ENCODE results near the gene TMEM114.
A peak's percentile ranks its signal among the peaks of the same experiment; 100 is the strongest.

TMEM114 gene

DNA sequence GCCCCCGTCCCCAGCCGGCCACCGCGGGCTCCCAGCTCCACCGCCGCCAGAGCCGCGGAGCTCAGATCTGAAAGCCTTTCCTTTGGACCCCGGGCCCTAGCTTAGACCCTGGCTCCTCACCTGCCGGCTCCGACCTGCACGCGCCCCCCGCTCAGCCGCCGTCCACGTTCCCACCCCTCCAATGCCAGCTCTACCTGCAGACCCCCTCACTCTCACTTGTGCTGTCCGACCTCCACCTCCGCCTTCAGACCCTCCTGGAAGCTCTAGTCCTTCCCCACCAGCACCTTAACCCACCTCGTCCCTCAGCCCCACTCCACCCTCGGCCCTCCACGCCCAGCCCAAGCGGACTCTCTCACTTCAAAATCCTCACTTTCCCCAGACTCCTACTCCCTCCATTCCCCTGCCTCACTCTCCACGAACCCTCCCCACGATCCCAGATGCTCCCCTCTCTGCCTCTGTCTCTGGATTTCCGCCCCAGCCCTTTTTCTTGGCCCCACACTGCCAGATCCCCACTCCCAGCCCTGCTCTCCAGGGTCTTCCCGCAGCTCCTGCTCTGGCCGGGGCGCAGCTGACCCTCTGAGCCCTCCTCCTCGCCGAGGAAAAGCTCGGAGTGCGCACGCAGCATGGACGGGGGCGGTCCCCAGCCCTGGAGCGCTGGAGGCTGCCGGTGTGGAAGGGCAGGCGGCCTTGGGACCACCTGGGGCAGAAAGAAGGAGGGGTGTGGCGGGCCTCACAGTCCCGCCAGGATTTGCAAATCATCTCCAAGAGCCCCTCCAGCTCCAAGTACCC lies at the start of gene TMEM114:
TMEM114 (minus strand) TSS at position 612 of the 789 bp plus-strand sequence. CDS start 673 bp downstream, outside the sequence.
- no peak for DNase-seq

DNA sequence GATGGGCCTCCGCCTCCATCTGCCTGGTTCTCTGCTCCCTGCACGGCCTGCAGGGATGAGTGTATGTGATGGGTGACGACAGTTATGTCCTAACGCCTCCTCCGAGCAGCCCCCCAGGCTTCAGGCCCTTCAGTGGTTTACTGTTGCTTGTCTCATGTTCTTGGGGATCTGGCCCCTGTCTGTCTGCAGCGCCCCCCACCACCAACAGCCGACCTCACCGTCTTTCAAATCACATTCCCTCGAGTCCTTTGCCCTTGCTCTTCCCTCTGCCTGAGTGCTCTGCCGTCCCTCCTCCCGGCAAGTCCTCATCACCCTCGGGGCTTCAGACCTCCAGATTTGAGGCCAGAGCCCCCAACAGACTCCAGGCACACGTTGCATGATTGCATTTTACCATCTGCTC lies 49.4 kb upstream of the TMEM114 start:
- no peak for DNase-seq

DNA sequence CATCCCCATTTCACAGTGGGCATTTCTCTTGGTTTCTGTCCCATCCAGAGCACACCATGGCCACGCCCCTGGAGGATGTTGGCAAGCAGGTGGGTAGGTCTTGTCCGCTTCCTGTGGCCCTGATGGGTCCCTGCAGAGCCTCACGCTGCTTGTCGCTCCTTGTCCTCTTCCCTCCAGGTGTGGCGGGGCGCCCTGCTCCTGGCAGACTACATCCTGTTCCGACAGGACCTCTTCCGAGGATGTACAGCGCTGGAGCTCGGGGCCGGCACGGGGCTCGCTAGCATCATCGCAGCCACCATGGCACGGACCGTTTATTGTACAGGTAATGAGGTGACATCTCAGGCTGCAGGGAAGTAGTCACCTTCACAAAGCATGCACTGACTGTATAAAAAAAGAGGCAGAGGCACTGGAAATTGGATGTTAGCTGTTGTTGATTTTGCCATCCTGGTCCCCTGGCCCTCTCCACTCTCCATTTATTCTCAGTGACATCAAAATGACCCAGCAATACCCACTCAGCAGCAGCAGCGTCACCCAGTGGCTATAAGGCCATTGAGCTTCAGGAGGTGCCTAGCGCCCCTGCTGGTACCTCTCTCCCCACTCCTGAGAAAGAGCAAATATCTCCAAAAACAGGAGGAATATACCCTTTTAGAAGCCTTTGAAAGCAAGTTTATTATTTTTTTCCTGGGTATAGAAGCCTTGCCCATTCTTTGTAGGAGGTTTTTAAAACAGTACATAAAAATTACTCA lies 44.9 kb upstream of the TMEM114 start:
- DNase-seq: no peak

DNA sequence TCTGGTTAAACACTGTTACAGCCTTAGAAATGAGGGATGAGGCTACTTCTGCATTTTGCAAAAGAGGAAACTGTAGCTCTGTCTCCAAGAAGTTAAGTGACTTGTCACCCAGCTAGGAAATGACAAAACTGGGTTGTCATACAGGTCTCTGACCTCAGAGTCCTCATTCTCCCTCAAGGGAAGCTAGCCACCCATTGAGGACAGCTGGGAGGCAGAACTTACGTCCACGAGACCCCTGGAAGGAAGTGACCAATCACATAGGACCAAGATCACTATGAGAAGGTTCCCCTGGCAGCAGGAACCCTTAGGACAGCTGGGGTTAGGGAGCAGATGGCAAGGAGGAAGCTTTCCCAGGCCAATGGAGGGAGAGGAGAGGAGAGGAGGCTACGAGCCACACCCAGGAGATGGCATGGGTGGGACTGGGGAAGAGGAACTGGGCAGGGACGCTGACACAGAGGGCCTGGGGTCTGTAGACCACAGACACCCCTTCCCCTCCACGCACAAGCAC lies 42.4 kb upstream of the TMEM114 start:
- DNase-seq: no peak

DNA sequence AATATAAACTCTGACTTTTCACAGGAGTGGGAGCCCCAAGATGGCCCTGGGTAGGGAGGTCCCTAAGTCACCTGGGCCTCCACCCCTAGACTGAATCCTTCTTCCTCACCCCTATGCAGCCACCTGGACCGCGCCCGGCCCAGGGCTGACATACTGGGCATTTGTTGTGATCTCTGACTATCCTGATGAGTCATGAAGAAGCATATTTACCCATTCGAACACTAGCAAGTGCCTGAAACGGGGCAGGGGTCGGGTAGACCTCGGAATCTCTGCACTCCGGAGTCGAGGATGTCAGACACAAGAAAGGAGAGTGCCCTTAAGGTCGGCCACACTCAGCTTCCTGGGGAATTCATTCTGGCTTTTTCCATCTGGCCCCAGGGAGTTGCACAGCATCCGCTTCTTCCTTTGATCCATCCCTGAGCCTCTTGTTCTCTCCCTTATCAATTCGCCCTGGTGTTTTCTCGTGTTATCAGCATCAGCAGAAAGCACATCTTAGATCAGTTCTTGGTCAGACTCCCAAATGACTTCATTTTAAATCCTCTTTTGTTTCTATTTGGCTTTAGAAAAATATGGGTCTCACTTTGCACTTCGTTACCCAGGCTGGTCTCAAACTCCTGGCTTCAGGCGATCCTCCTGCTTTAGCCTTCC lies 41.6 kb upstream of the TMEM114 start:
- no peak for DNase-seq

DNA sequence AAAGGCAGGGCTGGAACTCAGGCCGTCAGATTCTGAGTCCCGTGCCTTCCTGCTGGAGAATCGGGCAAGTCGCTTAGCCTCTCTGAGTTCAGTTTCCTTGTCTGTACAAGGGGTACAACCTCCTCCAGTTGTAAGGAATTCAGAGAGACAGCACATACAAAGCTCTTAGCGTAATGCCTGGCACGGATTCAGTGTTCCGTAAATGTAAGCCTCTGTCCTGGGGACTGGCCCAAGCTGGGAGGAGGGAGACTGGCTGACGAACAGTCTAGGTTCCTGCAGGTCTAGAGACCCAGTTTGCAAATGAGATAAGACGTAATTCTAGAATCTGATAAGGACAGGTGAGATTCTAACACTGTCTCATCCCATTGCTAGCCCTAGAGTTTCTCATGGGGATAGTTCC lies 41.1 kb upstream of the TMEM114 start:
- DNase-seq: no peak

DNA sequence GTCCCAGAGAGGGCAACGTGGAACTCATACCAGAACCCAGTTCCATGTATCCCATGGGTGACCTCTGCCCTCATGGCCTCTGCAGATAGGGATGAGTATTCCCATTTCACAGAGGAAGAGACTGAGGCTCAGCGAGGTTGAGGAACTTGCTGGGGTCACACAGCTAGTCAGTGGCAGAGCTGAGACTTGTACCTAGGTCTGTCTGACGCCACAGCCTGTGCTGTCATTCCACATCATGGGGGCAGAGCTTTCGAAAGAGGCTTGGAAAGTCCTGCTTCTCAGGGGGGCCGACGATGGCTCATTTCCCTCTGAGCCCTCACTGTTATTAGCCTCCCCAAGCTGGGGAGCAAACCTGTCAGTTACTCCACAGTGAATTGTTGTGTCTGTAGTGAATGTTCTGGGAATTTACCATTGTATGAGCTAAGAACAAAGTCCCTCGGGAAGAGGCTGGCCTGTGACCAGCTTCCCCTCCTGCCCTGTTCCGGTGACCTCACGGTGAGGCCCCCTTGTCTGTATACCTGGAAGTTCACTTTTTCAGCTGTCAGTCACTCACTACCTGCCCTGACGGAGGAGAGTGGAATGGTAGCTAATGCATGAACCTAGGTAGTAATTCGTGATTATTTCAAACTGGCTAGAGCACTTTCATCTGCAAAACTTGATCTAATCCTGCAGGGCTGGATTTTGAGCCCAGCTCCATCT lies 40.1 kb upstream of the TMEM114 start:
- DNase-seq: no peak

DNA sequence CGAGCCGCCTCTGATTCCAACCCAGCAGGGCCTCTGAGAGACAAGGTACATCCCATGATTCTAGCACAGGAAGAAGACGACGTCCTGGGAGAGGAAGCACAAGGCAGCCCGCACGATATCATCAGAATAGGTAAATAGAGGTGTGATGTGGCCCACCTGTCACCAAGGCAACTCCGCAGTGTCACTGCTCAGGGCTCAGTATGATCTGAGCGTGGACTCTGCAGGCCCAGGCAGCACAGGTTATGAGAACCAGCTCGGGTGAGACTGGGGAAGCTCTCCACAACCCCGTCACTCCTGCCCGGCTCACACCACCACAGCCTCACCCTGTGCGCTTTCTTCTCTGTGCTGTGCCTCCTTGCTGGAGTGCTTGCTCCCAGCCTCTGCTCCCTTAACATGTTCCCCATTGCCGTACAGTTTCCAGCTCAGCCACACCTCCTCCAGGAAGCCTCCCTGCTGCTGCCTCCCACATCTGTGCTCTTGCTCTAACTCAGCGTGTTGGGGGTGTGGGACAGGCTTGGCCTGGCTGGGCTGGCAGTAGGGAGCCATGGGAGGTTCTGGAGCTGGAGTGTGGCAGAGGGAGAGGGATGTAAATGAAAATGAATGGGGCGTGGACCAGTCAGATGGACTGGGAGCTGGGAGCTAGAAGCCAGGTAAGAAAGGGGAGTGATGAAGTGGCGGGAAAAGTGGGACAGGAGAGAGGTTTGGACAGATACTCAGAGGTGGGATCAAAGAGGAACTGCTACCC lies 38.8 kb upstream of the TMEM114 start:
- DNase-seq: no peak

DNA sequence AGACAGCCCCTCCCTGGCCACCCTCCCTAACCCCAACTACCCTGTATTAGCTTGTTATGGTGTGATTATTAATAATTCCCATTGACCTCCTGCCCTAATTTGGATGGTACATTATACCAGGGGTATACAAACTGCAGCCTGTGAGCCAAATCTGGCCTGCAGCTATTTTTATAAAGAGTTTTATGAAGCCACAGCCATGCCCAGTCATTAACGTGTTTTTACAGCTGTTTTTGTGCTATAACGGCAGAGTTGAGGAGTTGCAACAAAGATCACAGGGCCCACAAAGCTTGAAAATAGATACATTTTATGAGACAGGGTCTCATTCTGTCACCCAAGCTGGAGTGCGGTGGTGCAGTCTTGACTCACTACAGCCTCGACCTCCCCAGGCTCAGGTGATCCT lies 37.1 kb upstream of the TMEM114 start:
- DNase-seq: no peak

DNA sequence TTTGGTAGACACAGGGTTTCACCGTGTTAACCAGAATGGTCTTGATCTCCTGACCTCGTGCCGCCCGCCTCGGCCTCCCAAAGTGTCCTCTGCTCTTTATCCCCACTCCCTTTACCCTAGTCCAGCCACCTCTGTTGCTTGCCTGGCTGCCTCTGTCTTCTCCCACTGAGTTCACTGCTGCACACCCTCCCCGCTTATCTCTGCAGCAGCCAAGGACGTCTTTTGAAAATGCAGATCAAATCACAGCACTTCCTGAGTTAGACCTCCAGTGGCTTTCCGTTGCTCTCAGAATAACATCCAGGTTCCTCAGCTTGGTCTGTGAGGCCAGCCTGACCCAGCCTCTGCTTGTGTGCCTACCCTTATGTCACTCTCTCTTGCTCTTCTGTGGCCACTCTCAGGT lies 36.6 kb upstream of the TMEM114 start:
- no peak for DNase-seq

DNA sequence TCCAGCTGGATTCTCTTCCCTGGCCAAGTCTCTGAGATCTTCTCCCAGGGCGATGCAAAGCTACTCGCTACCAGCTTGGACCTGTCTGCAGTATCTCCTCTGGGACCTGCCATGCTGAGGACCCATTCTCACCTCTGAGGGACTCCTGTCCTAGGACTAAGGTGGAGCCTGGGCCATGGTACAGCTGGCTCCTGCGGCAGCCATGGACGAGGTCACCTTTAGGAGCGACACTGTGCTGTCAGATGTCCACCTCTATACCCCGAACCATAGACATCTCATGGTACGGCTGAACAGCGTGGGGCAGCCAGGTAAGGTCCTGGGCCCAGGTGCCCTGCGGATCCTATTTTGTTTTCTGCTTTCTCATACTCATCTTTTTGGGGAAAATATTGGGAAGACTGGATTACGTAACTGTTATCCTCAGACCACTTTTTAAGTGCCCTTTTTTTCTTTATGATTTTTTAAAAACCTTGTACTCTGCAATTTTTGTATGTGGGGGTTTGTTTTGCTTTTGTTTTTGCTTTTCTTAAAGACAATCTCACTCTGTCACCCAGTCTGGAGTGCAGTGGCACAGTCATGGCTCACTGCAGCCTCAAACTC lies 35.3 kb upstream of the TMEM114 start:
- no peak for DNase-seq

DNA sequence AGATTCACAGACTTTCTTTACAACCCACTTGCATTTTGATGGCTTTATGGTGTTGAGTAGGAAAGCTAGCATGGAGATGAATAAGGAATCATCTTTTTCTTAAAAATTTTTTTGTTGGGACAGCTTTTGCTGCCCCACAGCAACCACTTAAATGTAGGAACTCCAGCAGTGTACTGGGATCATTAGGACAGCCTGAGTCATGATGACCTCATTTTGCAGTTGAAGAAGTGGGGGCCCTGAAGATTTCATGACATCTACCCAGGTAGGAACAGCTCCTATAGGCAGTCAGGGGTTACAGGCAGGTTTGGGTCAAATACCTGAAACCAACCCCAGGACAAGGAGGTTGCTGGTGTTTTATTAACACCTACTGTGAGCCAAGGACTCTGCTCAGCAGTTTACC lies 33.3 kb upstream of the TMEM114 start:
- DNase-seq: no peak

DNA sequence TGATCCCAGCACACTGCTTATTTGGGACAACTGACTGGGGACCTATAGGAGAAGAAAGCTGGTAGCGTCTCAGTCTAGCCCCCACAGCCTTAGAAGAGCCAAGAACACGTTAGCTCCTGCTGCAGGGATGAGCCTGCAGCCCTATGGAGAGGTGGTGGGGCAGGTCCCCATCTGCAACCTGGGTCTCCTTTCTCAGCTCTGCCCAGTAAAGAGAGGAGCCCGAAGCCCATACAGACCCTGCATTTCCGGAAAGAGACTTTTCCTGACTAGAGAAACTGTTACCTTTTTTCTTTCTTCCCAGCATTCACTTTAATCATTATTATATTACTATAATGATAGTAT lies 32.0 kb upstream of the TMEM114 start:
- DNase-seq: no peak

DNA sequence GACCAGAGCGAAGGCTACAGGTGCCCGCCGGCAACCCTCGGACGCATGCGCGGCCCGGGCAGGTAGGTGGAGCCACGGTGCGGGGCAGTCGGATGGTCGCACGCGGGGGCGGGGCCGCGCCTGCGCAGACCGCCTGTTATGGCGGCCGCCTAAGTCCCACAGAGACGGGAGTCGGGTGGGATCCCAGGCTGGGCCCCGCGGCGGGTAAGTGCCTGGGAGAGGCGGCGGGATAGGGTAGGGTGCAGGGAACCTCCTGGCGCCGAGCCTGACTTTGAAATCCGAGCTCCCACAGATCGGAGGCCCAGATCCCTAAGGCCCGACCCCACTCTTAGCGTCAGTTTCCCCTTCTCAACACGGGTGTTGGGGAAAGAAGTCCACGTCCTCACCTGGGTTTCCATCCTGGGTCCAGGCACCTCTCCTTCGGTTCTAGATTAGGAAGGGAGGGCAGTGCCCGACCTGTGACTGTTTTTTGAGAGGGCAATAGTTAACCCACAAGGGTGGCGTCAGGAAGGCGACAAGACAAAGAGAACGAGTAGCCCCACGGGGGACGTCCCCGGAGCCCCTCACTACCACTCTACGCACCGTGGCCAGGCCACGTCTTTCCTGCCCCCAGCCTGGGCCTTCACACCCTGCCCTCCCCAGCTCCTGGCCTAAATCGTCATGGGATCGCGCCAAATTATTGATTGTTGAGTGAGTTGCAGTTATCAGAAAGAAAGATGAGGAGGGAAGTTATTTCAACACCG lies 31.4 kb upstream of the TMEM114 start, which contains the start of gene METTL22:
METTL22 (plus strand) TSS at position 127 of the 743 bp plus-strand sequence. CDS start 3,968 bp downstream, outside the sequence.
- peak; percentile 72 for DNase-seq

DNA sequence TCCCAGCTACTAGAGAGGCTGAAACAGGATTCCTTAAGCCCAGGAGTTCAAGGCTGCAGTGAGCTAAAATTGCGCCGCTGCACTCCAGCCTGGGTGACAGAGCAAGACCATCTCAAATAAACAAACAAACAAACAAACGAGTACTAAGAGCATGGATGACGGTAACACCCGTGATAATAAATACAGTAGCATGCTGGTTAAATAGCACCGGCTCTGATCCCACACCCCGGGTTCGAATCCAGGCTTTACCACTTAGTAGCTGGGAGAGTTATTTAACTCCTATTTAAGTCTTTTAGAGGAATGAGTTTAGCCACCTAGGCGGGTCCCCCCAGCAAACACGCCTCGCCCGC lies 30.9 kb upstream of the TMEM114 start:
- DNase-seq: no peak

DNA sequence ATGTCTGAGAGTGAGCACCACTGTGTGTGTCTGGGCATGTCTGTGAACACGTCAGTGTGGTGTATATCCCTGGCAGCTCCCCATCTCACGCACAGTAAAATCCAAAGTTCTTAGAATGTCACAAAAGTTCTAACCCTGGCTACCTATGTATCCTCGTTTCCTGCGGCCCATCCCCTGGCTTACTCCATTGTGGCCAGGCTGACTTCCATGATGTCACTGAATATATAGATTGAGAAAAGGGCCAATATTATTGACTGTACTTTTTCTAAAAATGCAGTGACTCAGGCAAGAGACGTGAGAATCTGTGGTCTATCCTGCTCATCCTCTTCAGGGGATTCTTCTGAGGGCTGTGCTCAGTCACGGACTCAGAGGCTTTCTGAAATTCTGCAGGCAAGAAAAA lies 30.2 kb upstream of the TMEM114 start:
- DNase-seq: no peak

DNA sequence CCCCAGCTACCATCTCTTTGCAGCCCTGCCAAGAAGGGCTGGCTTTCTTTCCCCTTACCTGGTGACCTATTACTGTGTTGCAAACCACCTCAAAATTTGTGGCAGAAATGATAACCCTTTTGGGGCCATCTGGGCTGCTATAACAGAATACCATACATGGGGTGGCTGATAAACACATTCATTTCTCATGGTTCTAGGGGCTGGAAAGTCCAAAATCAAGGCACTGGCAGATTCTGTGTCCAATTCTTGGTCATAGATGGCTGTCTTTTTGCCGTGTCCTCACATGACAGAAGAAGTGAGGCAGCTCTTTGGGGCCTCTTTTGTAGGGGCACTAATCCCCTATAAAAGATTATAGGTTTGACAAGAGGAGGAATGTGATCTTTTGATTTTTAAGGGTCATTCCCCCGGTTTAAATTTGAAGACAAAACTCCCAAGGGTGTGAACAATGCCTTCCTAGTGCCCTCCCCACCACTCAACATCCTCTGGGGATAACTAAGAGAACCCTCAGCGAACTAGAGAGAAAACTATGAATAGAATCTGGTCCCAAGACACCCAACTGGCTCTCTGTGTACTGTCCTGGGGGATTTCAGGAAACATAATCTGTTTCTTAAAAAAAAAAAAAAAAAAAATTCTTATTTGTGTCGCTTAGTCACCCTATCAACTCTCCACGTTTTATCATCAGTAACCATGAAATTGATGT lies 29.5 kb upstream of the TMEM114 start:
- DNase-seq: no peak

DNA sequence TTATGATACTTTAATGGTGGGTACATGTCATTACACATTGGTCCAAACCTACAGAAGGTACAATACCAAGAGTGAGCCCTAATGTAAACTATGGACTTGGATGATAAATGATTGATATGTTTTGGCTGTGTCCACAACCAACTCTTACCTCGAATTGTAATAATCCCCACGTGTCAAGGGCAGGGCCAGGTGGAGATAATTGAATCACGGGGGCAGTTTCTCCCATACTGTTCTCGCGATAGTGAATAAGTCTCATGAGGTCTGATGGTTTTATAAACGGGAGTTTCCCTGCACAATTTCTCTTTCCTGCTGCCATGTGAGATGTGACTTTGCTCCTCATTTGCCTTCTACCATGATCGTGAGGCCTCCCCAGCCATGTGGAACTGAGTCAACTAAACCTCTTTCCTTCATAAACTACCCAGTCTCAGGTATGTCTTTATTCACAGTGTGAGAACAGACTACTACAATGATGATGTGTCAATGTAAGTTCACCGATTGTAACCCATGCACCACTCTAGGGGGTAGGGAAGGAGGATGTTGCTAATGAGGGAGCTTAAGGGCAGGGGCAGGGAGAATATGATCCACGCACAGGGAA lies 24.2 kb upstream of the TMEM114 start:
- DNase-seq: no peak

DNA sequence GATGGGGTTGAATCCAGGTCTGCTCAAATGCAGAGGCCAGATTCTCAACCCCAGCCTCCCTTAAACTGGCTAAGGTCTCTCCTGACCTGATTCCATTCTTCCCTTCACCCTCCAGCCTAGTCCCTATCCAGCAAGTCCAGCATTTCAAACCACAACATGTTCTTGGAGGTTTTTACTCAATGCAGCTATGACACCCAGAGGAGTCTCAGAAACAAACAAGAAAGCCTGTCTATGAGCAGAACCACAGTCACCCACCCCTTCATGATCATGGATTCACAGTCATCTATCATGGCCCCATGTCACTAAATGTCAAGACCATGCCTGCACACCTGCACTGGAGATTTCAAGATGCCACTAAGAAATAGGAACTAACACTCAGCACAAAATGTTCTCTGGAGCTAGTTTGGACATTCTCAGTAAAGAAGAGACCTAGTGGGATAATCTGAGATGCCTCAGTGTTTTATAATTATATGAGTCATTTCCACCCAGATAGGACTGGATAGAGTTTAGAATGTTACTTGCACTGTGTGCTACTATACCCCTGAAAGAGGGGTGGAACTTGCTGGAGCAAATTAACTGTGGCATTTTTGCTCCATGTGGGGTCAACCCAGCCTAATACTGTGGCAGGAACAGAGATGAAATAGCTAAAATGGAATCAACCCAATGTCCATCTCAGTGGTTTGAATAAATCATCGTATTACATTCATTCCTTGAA lies 21.7 kb upstream of the TMEM114 start:
- DNase-seq: no peak

Measured in COR-L47 (cell line).